ENCODE results near the gene ZNF730.

- no peak for TF ChIP-seq POLR2A (IDR thresholded peaks at IDR 0.05)
- TF ChIP-seq CTCF (IDR thresholded peaks at IDR 0.05): peak in 3 of 4 donors; percentile 15 to 29 (median 22)
These were observed 46.3 kb upstream of the ZNF730 start for GRCh38 chr19:23070353-23071146.
